ENCODE data around the gene SERPINA4.

Gene SERPINA4, protein sequence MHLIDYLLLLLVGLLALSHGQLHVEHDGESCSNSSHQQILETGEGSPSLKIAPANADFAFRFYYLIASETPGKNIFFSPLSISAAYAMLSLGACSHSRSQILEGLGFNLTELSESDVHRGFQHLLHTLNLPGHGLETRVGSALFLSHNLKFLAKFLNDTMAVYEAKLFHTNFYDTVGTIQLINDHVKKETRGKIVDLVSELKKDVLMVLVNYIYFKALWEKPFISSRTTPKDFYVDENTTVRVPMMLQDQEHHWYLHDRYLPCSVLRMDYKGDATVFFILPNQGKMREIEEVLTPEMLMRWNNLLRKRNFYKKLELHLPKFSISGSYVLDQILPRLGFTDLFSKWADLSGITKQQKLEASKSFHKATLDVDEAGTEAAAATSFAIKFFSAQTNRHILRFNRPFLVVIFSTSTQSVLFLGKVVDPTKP

DNA sequence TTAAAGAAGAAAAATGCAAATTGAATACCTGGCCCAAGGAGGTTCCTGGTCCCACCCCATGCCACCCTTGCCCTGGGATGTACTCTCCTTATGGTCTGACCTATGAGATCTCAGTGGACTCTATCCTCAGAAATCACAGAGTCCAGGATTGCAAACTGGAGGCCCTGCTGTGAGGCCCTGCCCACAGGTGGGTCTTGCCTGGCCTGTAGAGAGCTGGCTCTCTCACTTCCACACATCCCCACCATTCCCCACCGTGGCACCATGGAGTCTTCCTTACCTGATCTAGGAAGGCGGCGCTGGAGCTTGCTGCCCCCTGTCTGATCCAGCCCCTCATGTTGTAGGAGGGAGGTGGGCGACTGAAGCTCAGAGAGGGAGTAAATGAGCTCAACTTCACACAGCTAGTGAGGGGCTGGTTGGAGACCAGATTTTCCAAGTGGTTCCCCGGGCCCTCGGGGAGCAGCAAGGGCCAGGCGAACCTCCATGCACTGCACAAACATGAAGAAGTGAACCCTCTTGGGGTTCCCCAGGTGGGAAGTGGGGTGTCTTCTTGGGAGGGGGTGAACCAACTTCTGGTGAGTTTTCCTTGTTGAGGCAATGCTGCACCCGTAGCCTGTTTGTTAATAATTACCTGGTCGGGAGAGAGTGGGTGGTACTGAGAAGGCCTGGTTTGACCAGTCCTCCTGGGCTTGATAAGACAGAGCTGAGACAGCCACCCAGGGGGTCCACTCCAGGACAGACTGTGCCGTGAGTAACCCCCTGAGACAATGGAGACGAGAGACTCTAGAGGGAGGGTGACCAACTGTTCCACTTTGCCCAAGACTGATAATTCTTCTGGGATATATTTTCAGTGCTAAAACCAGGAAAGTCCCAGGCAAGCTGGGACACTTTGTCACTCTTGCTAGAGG, at the start of gene SERPINA4:
TSS of gene SERPINA4 (plus strand) at position 692 of the 905 bp plus-strand sequence. CDS start 2,041 bp downstream, outside the sequence.
- no peak for DNase-seq (ENCODE audit: low read depth)

DNA sequence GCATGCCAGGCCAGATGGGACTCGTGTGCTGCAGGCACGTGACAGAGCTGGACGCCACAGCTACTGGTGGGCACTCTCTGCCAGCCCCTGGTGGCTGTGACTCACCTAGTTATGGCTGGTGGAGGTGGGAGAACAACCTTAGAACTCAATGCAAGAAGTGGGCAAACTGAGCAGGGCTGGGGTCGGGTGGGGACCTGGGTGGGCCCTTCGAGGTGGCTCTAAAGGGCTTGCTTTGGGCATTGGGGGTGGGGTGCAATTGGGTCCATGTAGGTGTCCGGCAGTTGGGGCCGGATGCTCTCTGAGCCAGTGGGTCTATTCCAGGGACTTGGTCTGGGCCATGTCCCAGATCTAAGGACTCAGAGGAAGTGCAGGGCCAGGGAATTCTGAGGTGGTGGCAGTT, 46.9 kb upstream of the SERPINA4 start:
- DNase-seq (ENCODE audit: low read depth) = no peak

DNA sequence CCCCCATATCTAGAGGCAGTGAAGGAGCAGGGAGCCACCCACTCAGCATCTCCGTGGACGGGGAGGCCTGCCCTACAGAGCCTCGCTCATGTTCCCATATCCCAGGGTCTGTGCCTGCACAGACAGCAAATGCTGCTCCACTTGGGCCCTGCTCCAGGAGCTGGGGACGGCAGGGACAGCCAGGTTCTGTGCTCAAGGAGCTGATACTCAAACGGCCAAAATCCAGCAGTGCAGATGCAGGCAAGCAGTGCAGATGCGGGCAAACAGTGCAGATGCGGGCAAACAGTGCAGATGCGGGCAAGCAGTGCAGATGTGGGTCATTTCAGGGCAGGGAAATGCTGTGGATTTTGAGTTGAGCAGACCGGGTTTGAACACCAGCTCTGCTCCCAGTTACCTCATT, 45.8 kb upstream of the SERPINA4 start:
- DNase-seq (ENCODE audit: low read depth) = no peak

DNA sequence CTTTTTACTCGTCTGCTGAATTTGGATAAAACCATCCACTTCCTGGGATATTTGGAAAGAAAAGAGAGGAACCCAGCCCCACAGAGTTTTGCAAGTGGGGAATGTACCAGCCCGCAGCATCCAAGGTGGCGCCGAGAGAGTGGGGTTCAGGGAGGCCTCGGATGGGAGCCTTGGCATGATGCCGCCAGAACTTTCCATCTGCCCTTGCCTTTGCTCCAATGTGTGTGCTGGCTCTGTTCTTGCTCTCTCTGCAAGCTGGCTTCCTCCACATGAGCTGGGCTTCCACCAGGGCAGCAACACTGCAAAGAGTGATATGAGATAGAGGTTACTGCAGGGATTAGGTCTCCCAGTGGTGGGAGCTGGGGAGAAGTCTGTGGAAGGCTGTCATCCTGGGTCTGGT, 45.4 kb upstream of the SERPINA4 start:
- DNase-seq (ENCODE audit: low read depth) = no peak

DNA sequence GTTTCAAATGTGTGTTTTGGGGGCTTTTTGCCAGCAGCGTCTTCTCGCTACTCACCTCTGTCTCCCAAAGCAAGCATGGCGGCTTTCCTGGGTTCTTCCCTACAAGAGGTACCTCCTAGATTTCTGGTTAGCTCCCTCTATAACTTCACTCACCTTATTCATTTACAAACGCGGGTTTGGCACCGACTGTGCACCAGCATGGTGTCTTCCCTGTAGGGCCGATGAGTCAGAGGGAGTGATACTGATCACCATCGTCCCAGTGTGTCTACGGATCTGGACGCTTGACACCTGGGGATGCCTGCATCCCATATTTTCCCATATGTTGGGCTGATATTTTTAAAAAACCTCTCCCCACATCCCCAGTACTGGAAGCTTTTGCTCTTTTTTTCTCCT, 44.0 kb upstream of the SERPINA4 start:
- DNase-seq (ENCODE audit: low read depth) = no peak

DNA sequence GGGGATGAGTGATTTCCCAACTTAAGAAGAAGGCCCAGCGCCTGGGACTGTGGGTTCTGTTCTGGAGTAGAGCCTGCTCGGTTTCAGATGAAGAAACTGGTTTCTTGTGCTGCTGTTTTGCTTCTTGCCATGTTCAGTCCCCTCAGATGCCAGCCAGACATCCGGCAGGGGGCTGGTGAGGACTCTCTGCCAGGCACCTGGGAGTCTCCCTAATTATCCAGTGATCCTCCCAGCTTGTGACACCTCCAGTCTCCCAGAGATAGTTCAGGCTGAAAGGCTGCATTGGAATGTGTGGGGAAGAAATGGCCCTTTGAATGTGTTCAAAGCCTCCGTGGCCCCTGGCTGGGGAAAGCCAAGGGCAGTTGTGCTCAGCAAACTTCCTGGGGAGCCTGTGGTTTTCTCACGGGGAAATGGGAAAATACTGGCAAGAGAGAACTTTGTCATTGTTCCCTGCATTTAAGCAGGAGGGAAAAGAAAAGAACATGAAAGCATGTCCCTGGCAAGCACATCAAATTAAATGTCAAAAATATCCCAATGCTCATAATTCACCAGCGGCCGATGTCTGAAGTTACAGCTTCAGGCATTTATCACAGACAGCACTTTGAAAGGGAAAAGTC, 43.5 kb upstream of the SERPINA4 start:
- DNase-seq (ENCODE audit: low read depth) = no peak

DNA sequence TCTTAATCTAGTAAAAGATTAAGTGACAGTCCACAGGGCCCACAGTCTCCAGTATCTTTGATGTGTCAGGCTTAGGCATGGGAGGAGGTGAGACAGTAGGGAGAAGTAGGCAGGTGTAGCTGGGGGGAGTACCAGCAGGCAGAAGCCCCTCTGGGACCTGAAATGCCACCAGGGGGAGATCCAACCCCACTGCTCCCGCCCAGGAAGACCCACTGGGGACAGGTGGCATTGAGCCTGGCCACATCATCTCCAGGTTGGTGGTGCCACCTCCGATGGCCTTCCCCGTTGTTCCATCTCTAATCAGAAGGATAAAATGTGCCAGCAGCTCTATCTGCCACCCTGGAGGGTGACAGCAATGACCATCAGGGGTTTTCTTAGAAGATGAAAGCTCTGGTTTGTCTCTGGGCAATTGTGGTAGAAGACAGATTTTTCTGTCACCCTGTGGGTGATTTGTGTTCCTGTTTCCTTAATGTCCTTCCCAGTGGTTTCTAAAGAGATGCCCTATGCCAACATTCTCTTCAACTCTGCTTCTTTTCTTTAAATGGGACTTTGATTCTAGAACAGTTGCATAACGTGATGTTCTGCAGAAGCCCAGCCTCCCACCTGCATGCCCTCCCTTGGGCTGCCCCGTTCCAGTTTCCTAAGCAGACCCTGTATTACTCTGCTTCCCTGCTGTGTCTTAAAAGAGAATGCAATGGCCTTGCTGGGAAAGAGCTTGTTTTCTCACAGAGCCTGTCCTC, 39.7 kb upstream of the SERPINA4 start:
- no peak for DNase-seq (ENCODE audit: low read depth)

DNA sequence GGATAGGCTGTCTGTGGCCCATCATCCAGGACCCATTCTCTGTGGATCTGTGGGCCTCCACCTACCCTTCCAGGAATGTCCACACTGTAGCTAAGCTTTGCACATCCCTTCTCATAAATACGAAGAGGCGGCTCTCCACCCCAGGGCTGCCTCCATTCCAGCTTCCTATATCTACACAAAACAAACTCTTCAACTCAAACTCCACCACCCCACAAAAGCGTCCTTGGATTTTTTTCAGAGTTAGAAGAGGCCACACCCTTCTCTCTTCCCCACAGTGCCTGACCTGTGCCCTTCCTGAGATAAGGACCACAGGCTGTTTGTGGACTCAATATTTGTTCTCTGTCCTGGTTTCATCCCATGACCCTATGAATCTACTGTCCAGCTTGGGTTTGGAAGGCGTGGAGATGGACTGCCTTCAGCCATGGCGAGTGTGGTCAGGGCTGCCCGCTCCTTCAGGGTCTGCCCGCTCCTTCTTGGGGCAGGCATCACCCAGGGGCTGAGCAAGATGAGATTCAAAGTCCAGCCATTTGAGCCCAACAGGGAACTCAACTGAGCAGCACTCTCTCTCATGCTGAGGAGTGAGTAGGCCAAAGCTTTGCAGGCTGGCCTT, 39.0 kb upstream of the SERPINA4 start:
- no peak for DNase-seq (ENCODE audit: low read depth)

DNA sequence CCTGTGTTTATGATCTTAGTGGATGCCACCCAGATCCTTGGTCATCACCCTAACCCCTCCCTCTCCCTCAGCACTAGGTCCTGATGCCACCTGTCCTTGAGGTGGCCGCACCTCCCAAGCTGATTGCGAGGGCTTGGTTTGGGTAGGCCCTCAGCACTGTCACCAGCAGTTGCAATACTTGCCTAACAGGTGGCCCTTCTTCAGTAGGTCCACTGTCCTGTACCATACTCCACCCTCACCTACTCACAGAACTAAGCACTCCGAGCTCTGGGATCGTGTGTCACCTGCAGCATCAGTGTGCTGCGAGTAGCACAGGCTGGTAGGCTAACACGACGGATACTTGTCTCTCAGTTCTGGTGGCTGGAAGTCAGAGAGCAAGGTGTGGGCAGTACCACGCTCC, 38.0 kb upstream of the SERPINA4 start:
- DNase-seq (ENCODE audit: low read depth) = no peak

DNA sequence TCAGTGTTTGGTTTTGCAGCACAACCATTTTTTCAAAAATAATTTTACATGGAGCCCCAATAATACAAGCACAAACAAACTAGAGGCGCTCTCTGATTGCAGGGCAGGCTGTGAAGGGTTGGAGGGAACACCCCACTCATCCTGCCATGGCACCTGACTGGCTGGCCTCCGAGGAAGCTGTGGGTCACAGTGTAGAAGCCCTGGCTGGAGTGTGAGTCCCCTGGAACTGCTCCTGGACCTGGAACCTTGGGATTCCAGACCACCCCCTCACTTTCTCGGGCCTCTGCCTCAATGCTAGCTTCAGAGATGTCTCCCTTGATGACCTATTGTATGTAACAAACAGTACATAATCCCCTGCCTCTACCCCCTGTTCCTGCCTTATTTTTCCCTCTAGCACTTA, 37.1 kb upstream of the SERPINA4 start:
- DNase-seq (ENCODE audit: low read depth) = no peak

DNA sequence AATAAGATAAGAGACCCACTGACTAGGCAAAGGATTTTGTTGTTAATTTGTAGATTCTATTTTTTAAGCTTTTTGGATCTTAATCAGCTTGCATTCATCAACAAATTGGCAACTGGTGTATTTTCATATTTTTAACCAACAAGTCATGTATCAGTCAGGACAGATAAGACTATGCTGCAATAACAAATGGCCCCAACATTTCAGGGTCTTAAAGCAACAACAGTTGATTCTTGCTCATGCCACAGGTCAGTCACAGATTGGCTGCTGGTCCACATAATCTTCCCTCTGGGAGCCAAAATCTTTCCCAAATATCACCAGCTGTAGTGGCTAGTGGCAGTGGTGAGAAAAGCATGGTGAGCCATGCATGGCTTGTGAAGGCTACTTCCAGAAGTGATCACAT, 30.1 kb upstream of the SERPINA4 start:
- no peak for DNase-seq (ENCODE audit: low read depth)

DNA sequence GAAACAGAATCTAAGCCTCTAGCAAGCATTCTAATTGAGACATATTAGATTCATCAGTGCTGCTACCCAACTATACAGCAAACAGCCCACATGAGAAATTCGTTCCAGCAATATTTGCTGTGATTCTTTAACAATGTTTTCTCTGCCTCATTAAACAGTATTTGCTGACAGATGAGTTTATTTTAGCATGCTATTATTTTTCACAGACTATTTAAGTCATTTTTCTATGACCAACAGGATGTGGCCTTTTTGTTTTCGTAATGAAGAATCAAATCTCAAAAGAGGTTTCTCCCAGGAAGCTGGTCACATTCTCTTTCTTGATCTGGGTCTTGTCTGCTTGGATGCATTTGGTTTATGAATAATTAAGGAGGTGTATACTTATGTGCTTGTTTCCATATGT, 28.8 kb upstream of the SERPINA4 start:
- no peak for DNase-seq (ENCODE audit: low read depth)

DNA sequence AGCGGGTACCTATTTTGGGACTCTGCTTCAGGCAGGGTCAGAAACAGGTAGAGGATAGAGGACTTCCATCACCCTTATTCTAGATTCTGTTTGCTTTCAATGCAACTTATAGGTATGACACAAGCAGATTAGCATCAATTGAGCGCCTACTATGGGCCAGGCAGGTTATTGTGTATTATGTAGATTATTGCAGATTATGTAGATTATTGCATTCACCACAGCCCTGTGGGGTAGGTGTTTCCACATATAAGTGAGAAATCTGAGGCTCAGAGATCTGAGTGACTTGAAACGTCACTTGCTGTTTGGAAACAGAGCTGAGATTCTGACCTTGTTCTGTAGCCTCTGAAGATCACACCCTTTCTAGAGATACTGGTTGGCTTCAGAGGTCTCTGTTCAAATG, 25.7 kb upstream of the SERPINA4 start:
- no peak for DNase-seq (ENCODE audit: low read depth)

DNA sequence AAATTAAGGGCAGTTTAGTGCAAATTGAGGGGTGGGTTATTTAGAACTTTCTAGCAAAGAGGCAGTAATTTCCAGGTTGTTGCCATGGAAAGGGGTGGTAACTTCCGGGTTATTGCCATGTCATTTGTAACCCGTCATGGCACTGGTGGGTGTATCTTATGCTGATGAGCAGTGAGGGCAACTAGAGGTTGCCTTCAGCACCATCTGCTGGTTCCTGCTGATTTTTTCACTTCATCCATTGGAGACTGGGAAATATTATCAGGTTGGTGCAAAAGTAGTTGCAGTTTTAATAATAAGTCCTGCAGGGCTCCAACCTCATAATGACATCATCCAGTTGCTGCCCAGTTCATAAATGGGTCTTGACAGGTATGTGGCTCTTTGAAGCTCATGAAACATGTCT, 24.4 kb upstream of the SERPINA4 start:
- no peak for DNase-seq (ENCODE audit: low read depth)

DNA sequence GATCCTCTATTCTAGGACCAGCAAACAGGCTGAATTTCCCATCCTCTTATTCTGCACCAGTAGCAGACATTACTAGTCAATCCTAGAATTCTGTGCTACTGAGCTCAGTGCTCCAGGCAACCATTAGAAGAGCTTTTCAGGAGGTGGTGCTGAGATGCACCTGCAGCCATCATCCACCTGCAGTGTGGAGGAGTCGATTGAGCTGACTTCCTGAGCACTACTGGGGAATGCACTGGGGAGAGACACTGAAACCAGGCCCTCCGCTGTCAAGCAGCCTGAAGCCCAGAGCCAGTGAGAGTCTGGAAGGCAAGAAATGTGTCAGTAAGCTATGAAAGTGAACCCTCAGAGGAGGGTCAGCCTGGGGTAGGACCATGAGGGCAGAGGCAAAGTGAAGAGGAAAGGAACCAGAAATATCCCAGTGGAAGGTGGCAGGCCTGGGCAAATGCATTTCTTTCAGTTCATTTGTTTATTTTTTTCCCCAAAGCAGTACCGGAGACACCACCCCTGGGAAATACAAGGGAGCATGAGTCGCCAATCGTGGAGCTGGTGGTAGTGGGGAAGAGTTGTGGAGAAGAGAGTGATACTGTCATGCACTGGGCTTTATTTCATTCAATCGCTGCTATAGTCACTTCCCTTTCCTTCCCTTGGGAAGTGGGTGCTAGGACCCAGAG, 23.0 kb upstream of the SERPINA4 start:
- DNase-seq (ENCODE audit: low read depth) = no peak

DNA sequence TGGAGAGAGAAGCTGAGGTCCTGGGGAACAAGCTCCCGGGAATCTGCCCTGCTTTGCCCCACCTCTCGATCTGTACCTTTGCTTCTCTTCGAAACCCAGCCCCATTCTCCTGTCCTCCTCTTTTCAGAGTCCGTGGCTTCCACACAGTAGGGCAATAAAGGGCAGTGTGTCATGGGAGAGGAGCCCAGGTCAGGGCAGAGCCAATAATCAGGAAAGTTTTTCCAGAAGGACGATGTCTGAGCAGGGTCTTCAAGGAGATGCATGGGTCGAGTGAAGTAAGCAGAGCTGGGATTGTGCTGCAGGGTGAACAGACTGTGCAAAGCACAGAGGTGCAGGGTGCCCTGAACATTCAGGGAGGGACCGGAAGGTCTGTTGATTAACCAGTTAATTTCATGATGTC, 22.1 kb upstream of the SERPINA4 start:
- no peak for DNase-seq (ENCODE audit: low read depth)

DNA sequence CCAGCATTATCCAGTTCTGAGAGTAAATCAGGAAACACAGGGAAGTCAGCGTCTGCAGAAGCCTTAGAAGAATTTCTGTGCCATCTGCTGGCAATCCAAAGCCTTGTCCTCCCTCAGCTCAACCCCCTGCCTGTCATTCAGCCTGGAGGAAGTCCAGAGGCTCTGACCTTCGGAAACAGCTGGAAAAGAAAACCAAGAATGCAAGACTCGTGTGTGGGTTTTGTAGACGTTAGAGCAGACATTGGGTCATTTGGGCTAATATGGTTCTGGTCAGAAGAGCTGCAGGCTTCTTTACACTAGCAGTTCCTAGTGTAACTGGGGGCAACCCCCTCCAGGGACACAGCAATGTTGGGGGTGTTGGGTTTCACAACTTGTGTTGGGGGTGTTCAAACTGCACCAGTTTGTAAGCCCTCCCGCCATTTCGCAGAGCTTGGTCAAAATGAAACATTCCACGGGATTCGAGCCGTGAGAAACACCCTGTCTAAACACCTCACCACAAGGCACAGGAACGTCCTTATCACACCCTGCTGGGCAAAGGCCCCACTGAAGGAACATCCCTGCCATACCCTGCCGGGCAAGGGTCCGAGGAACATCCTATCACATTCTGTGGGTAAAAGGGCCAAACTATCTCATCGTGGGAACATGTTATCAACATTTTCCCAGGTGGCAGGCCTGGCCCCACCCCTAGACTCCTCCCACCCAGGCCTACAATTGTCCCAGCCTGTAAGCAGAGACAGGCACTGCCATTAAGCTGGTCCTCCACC, 21.0 kb upstream of the SERPINA4 start:
- no peak for DNase-seq (ENCODE audit: low read depth)

DNA sequence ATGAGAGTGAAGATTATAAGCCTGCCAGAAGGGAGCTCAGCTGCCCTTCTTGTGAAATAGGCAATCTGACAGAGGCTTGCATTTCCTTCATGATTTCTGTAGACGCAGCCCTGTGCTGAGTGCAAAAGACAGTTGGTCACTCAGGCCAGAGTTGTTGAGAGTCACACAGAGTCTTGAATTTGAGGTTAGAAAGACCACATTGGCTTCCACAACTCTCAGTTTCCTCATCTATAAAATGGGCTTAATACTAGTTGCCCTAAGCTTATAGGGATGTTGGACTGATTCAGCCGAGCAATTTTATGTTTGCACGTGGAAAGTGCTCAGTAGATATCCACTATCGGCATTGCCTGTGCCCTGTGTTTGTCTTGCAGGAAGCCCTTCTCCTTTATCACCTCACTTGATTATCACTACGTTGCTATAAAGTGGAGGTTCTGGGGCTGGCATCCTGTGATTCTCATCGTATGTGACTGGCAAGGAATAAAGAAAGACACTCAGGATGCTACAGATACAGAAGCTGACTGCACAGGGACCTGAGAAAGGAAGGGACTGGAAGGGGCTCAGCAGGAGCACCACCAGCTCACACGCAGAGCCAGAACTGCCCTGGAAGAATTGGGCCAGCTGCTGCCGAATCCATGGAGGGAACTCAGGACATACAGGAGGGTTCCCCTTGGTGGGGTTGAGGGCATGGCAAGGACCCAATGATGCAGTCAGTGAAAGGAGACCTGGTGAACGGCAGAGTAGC, 19.8 kb upstream of the SERPINA4 start:
- DNase-seq (ENCODE audit: low read depth) = no peak

DNA sequence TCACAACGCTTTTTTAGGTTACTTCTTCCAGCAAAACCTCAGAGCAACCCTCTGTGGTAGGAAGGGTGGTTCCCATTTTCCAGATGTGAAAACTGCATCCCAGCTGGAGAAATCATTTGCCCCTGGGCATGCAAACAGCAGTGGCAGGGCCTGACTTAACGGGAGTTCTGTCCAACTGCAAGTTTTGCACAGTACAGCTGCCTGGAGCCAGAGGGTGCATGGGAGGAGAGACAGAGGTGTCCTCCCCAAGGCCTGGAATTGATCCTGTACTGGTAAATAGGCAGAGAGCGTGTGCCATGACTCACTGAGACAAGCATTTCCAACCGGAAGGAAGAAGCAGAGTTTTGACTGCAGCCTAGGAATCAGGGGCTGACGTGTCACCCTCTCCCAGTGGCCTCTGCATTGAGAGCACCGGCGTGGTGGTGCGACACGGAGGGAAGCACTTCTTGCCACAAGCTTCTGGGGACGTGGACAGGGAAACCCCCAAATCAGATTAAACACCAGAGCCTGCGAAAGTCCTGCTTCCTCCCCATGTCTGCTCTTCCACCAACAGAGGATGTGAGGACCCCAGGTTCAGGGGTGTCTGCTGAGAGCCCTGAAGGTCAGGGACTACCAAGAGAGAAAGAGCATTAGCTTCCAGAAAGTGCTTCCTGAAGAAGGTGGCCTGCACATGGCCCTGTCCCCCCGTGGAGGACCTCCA, 19.0 kb upstream of the SERPINA4 start:
- no peak for DNase-seq (ENCODE audit: low read depth)

Measured in activated T-cell treated with anti-CD3 and anti-CD28 coated beads for 1 hour (primary cell).